ENCODE data around the gene GHRHR. TPM values are rescaled to one million over a fixed set of nuclear protein-coding genes. Genes with fewer than 3 reads are reported as not detected.

GHRHR gene
- total RNA-seq, 2 experiments from 2014 or later = not detected

DNA sequence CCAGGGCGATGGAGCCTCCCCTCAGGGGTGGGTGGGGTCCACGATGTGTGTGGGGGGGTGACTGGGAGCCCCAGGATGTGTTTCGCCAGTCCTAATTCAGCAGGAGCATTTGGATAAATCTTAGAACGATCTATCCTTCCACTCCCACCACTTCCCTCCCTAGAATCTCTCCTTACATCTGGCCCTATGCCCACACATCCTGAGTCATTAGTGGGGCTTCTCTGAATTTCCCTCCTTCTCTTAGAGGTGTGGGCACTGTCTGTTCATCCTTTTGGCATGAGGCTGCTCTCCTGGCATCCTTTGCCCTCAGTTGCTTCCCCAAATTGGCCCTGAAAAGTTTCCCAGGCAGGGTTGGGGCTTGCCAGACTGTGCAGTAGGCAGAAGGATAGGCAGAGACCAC lies 1.6 kb downstream of the GHRHR start:
- Mint-ChIP-seq H3K36me3 (no peaks in the 10 kb centered on the region), H3K4me1 (peaks cover 2% of the 10 kb centered on the region), H3K9me3 (no peaks in the 10 kb centered on the region), H3K27ac (no peak overlapping the region), H3K27me3 (peaks cover 4% of the 10 kb centered on the region), H3K4me3 (no peak overlapping the region)
- no peak for DNase-seq
- no peak for ATAC-seq (ENCODE audit: low read depth)
- POLR2A ChIA-PET = no interaction called here

DNA sequence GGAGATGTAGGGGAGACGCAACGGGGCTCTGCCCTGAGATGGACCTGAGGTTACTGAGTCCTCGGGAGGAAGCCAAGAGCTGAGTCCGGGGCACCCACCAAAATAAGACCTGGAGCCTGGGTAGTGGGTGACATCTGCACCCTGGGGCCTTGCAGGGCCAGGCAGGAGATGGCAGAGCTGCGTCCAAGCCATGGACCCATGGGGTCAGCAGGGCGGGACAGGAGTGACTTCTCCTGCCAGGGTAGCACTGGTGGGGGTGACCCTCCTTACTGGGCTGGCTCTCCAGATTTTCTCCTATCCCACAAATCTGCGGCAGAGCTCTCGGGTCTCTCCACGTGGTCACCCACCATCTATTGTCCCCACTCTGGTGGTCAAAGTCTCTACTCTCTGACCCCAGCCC lies 2.1 kb downstream of the GHRHR start:
- POLR2A ChIA-PET = no interaction called here
- ATAC-seq (ENCODE audit: low read depth) = no peak
- Mint-ChIP-seq H3K4me1 (peaks cover 2% of the 10 kb centered on the region), H3K4me3 (no peak overlapping the region), H3K36me3 (no peaks in the 10 kb centered on the region), H3K27me3 (peaks cover 4% of the 10 kb centered on the region), H3K9me3 (no peaks in the 10 kb centered on the region), H3K27ac (no peak overlapping the region)
- DNase-seq = no peak

DNA sequence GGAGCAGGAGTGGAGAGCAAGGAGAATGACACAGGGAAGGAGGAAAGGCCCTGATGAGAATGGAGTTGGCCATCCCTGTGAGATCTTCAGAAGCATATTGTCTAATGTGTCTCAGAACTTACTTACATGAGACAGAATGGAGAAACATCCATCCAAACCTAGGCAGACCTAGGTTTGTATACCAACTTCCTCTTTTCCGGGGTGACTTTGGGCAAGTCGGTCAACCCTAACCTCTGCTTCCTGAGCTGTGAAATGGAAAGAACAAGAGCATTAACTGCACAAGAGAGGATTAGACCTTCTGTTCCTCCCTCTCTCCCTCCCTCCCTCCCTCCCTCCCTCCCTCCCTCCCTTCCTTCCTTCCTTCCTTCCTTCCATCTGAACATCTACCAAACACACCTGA lies 4.5 kb downstream of the GHRHR start:
- Mint-ChIP-seq H3K4me3 (no peak overlapping the region), H3K36me3 (no peaks in the 10 kb centered on the region), H3K9me3 (no peaks in the 10 kb centered on the region), H3K27me3 (peaks cover 18% of the 10 kb centered on the region), H3K27ac (no peak overlapping the region), H3K4me1 (peaks cover 3% of the 10 kb centered on the region)
- DNase-seq (no peak), ATAC-seq (ENCODE audit: low read depth) (no peak)
- POLR2A ChIA-PET = no interaction called here

- no peak overlapping the region for H3K4me3 Mint-ChIP-seq
- no peaks in the 10 kb centered on the region for H3K36me3 Mint-ChIP-seq
- H3K27me3 Mint-ChIP-seq = peaks cover 18% of the 10 kb centered on the region
- H3K27ac Mint-ChIP-seq = no peak overlapping the region
- no peaks in the 10 kb centered on the region for H3K9me3 Mint-ChIP-seq
- no peak for DNase-seq
- H3K4me1 Mint-ChIP-seq = peaks cover 5% of the 10 kb centered on the region
- ATAC-seq (ENCODE audit: low read depth) = no peak
- POLR2A ChIA-PET = no interaction called here
These were observed 5.2 kb downstream of the GHRHR start for GRCh38 chr7:30968747-30969603.

GRCh38 chr7:30969604-30969970 lies 5.8 kb downstream of the GHRHR start:
- no peak for ATAC-seq (ENCODE audit: low read depth)
- POLR2A ChIA-PET = no interaction called here

GRCh38 chr7:30970074-30970473 lies 6.3 kb downstream of the GHRHR start:
- DNase-seq (no peak), ATAC-seq (ENCODE audit: low read depth) (no peak)
- no peak overlapping the region for H3K4me3 Mint-ChIP-seq
- H3K9me3 Mint-ChIP-seq = no peaks in the 10 kb centered on the region
- H3K27ac Mint-ChIP-seq = no peak overlapping the region
- H3K4me1 Mint-ChIP-seq = peaks cover 11% of the 10 kb centered on the region
- H3K27me3 Mint-ChIP-seq = peaks cover 18% of the 10 kb centered on the region
- no peaks in the 10 kb centered on the region for H3K36me3 Mint-ChIP-seq
- POLR2A ChIA-PET = no interaction called here

More at GRCh38 chr7:30969604-30969970, 5.8 kb downstream of the GHRHR start:
- H3K27me3 Mint-ChIP-seq = peaks cover 18% of the 10 kb centered on the region
- no peak overlapping the region for H3K4me3 Mint-ChIP-seq
- peaks cover 9% of the 10 kb centered on the region for H3K4me1 Mint-ChIP-seq
- DNase-seq = no peak
- no peaks in the 10 kb centered on the region for H3K9me3 Mint-ChIP-seq
- H3K27ac Mint-ChIP-seq = no peak overlapping the region
- H3K36me3 Mint-ChIP-seq = no peaks in the 10 kb centered on the region

GRCh38 chr7:30970594-30971094 lies 6.9 kb downstream of the GHRHR start:
- Mint-ChIP-seq H3K36me3 (no peaks in the 10 kb centered on the region), H3K27ac (no peak overlapping the region), H3K27me3 (peaks cover 19% of the 10 kb centered on the region), H3K4me1 (peaks cover 11% of the 10 kb centered on the region), H3K4me3 (no peak overlapping the region), H3K9me3 (no peaks in the 10 kb centered on the region)
- no peak for ATAC-seq (ENCODE audit: low read depth)
- POLR2A ChIA-PET = no interaction called here
- no peak for DNase-seq

DNA sequence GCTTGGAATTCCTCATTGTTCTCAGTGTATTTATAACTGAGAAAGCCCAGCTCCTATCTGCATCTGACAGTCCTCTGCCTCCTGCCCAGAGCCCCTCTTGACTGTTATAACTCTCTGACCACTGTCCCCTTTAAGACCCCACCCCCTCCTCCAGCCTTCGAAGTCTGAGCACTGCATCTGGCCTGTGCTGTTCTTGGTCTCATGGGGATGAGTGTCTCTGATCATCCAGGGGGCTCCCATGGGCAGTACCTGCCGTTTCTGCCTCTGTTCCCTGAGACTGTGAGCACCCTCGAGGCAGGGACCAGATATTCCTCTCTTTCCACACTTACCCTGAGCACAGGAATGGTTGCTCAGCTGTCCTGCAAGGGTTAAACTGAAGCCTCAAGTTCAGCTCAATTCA lies 7.7 kb downstream of the GHRHR start:
- Mint-ChIP-seq H3K4me3 (no peak overlapping the region), H3K36me3 (no peaks in the 10 kb centered on the region), H3K27me3 (peaks cover 20% of the 10 kb centered on the region), H3K4me1 (peaks cover 11% of the 10 kb centered on the region), H3K27ac (no peak overlapping the region), H3K9me3 (no peaks in the 10 kb centered on the region)
- DNase-seq (no peak), ATAC-seq (ENCODE audit: low read depth) (no peak)
- POLR2A ChIA-PET = no interaction called here

GRCh38 chr7:30971840-30972563 lies 8.2 kb downstream of the GHRHR start:
- no peak for ATAC-seq (ENCODE audit: low read depth)
- Mint-ChIP-seq H3K4me1 (peaks cover 11% of the 10 kb centered on the region), H3K4me3 (no peak overlapping the region), H3K27me3 (peaks cover 20% of the 10 kb centered on the region), H3K27ac (no peak overlapping the region), H3K36me3 (no peaks in the 10 kb centered on the region), H3K9me3 (no peaks in the 10 kb centered on the region)
- POLR2A ChIA-PET = no interaction called here
- no peak for DNase-seq

- H3K4me3 Mint-ChIP-seq = no peak overlapping the region
- H3K27me3 Mint-ChIP-seq = peaks cover 18% of the 10 kb centered on the region
- ATAC-seq (ENCODE audit: low read depth) (no peak), DNase-seq (no peak)
- peaks cover 11% of the 10 kb centered on the region for H3K4me1 Mint-ChIP-seq
- H3K36me3 Mint-ChIP-seq = no peaks in the 10 kb centered on the region
- H3K27ac Mint-ChIP-seq = no peak overlapping the region
- POLR2A ChIA-PET = no interaction called here
- no peaks in the 10 kb centered on the region for H3K9me3 Mint-ChIP-seq
These were observed 9.5 kb downstream of the GHRHR start for GRCh38 chr7:30973292-30973691.

DNA sequence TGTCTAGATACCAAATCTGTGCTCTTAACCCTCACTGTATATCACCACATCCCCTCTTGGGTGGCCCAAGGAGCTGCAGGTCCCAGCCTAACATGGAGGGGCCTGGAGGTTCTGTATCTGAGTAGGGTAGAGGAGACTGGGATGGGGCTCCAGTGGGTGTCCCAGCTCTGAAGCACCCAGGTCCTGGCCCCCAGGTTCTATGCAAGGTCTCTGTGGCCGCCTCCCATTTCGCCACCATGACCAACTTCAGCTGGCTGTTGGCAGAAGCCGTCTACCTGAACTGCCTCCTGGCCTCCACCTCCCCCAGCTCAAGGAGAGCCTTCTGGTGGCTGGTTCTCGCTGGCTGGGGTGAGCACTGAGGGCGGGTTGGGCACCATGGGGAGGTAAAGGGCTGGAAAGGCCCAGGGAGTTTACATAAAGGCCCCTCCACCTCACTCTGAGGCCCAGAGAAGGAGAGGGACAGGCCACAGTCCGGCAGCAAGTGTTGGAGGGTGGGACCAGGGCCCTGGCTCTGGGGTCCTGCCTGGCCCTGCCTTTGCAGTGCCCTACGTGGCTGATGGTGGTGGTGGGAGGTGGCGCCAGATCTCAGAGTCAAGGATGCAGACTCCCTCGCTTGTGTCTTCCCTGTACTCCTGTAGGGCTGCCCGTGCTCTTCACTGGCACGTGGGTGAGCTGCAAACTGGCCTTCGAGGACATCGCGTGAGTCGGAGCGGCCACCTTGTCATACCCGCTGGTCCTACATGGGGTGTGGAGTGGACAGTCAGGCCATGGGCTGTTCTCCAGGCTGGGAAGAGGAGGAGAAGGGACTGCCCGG lies 10.2 kb downstream of the GHRHR start:
- DNase-seq (no peak), ATAC-seq (ENCODE audit: low read depth) (no peak)
- POLR2A ChIA-PET = no interaction called here
- Mint-ChIP-seq H3K4me3 (no peak overlapping the region), H3K4me1 (peaks cover 9% of the 10 kb centered on the region), H3K9me3 (no peaks in the 10 kb centered on the region), H3K36me3 (no peaks in the 10 kb centered on the region), H3K27ac (no peak overlapping the region), H3K27me3 (peaks cover 18% of the 10 kb centered on the region)

GRCh38 chr7:30974605-30975255 lies 11.0 kb downstream of the GHRHR start:
- H3K4me1 Mint-ChIP-seq = peaks cover 9% of the 10 kb centered on the region
- POLR2A ChIA-PET = no interaction called here
- peaks cover 18% of the 10 kb centered on the region for H3K27me3 Mint-ChIP-seq
- H3K9me3 Mint-ChIP-seq = no peaks in the 10 kb centered on the region
- DNase-seq (peak; percentile 54), ATAC-seq (ENCODE audit: low read depth) (peak; percentile 80)
- no peak overlapping the region for H3K27ac Mint-ChIP-seq
- no peak overlapping the region for H3K4me3 Mint-ChIP-seq
- H3K36me3 Mint-ChIP-seq = no peaks in the 10 kb centered on the region

DNA sequence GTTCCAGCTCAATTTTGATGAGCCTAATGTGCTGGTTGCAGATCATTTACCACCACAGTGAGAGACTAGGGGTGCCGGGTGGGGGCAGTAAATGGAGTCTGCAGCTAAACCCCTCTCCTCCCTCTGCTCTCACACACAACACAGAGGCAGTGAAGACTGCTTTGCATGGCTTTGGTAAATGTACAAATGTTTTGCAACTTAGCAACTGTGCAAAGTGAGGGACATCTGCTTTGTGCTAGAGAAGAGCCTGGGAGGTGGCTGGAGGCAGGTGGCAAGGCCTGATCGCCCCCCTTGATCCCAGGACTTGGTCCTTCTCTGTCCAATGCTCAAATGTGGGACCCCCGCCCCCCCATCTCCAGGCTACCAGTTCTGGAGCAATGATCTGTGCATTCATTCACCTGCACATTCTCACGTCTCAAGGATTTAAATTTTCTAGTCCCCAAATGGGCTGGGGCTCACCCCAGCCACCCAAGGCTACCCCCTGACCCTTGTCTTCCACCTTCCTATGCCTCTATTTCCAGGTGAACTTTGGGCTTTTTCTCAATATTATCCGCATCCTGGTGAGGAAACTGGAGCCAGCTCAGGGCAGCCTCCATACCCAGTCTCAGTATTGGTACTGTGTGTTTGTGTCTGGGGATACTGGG lies 11.6 kb downstream of the GHRHR start:
- Mint-ChIP-seq H3K4me1 (peaks cover 9% of the 10 kb centered on the region), H3K9me3 (no peaks in the 10 kb centered on the region), H3K36me3 (no peaks in the 10 kb centered on the region), H3K4me3 (no peak overlapping the region), H3K27ac (no peak overlapping the region), H3K27me3 (peaks cover 18% of the 10 kb centered on the region)
- ATAC-seq (ENCODE audit: low read depth) (no peak), DNase-seq (no peak)
- POLR2A ChIA-PET = no interaction called here
